GM21737 (cell line): Measurements from ENCODE around the gene PPP1R9B.

Experiments
- ATAC-seq: cut with Tn5 transposase; IDR thresholded peaks from one replicate; pipeline ENCODE4 v1.9.1; 2021; ENCODE audit warnings: mild to moderate bottlenecking, moderate library complexity; ENCODE audit not compliant: unreplicated experiment

PPP1R9B gene

DNA sequence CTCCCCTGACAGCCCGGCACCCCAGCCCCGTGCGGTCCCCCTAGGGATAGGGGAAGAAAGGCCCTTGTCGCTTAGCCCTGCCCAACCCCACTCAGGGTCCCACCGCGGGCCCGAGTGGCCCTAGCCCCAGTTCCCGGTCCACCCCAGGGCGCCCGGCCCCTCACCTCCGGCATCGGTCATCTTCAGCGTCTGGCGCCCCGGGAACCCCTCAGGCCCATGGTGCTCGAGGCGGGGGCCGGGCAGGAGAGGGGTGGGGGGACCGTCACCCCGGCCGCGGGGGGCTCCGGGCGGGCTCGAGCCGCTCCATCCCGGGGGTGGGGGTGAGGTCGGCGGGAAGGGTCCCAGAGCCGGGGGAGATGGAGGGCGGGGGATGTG lies 21.1 kb downstream of the PPP1R9B start:
- ATAC-seq = no peak

DNA sequence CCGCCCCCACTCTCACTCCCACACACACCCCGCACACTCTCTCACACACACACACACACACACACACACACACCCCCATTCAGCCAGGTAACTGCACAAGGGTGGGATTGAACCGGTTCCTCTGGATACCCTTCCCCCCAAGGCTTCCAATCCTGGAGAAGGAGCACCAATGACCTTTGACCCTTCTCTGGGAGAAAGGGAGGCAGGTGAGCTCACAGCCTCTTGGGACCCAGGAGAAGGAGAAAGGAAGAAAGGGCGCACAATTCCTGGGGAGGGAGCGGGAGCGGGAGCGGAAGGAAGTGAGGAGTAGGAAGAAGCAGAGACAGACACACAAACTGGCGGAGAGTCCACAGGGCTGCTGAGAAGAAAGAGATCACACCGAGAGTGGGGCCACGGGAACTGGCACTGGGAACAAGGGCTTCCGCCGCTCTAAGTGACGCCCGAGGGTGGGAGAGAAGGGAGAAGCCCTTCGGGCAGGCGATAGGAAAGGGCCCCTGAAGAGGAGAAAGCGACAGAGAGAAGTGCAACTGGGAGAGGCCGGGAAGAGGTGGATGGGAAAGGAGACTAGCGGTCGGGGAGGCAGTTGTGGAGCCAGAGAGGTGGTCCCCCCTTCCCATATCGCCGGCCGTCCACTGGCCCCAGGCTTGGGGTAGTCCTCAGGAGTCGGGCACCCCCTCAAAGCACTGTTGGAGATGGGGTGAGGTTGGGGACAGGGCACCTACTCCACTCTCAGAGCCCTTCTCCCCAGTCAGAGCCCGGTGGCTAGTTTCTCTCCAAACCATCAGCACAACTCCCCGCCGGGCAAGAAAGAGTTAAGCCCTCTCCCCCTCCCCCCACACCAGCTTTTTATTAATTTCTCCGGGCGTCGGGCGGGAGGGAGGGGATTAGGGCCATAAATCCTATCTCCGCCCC lies 21.8 kb downstream of the PPP1R9B start:
- ATAC-seq = no peak

DNA sequence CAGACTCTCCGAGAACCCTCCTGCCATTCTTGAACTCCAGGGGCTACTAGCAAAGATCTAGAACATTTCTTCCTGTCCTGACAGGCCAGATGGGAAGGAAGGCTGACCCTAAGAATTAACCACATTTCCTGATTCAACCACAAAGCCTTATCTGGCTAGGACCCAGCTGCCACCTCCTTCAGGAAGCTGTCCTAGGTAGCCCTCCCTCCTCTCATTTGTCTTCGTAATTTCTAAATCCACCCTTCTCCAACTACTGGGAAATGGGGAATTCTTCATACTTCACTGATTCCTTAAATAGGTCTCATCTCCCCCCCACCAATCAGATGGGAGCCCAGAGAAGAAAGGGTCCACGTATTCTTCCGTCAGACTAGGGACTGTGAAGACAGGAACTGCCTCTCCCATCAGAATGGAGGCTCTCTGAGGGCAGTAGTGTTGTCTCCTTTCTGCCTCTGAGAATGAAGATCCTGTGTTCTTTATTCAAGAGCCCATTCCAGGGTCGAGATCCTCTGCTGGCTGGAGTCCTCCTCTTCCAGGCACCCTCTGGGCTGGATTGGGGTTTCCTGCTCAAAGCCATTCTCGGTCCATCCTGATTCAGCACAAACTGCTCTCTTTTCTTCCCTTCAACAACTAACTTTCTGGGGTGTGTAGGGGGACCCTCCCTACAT lies 22.6 kb downstream of the PPP1R9B start:
- no peak for ATAC-seq

DNA sequence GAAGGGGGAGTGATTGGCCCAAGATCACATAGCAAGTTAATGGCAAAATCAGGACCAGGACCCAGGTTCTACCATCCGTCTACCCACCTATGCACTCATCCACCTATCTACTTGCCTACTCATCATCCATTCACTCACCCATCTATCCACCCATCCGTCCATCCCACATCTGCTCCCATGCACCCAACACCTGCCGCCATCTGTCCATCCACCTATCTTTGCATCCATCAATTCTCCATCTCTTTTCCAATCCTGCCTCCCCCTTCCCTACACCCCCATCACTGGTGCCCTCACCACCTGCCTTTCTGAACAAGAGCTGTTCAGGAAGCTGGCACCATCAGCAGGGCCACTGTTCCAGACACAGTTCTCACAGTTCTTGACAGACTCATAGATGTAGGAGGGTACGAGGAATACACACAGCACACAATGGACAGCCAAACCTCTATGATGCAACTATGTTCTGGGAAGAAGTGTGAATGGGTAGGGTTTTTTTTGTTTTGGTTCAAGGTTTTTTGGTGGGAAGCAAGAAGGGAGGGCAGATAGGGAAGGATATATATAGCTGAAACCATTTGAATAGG lies 25.0 kb downstream of the PPP1R9B start:
- no peak for ATAC-seq

DNA sequence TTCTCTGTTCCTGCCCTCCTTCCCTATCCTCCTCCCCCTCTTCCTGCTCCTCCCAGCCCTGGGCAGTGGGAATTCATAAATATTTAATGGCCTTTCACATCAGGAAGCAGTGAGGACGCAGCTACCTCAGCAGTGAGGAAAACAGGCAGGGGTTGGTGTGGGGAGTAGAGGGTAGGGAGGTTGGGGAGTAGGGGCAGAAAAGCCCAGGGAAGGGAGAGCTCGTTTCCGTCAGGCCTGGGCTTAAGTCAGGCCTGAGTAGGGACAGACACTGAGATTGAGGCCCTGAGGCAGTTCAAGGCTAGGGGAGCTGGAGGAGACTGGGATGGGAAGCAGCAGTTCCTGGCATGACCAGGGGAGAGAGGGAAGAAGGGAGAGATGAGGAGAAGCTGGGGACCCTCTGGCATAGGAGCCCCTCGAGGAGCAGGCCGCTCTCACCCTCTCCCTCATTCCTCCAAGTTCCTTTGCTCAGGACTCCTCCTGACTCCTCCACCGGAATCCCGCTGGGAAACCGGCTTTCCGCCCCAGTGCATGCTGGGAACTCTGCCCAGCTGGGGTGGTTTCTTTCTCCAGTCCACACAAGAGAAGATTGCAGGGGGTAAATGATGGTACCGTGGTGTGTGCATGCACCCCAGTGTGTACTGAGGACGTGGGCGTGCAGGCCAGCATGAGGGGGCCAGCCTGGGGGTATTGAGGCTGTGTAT lies 26.7 kb downstream of the PPP1R9B start:
- ATAC-seq = no peak

DNA sequence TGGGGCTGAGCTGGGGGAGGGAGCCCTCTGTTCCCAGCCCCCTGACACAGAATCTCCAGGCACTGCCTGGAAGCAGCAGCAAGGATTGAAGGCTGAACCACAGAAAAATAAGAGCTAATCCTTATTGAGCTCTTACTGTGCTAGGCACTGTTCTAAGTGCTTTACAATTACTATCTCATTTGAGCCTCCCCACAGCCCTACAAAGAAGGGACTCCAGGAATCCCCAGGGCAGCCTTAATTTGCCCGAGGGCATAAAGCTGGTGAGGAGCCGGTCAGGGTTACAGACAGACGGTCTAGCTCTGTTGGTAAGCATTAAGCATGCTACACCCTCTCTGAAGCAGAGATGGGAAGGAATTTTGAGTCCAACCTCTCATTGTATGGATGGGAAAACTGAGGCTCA lies 27.5 kb downstream of the PPP1R9B start:
- ATAC-seq = no peak

DNA sequence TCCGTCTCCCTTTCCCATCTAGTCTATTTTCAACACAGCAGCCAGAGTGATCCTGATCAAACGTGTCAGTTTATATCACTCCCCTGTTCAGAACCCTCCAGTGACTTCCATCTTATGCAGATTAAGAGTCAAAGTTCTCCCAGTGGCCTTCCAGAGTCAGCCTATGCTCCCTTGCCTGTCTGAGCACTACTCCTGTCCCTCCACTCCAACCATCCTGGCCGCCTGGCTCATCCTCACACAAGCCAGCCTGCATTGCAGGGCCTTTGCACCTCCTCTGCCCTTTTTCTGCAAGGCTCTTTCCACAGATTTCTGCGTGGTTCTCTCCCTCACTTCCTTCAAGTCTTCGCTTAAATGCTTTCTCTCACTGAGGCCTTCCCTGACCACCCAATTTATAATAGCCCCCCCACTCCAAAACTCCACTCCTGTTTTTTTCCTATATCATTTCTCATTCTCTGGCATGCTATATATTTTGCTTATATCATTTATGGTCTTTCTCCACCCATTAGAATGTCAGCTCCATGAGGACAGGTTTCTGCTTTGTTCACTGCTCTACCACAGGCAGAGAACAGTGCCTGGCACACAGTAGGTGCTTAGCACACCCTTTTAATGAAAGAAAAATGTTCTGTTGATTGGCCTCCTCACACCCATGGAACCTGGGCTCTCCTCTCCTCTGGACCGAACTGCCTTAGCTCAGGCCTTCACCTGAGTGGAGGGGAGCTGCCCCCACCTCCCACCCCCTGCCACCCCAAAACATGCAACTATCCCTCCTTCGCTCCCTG lies 29.8 kb downstream of the PPP1R9B start:
- no peak for ATAC-seq

DNA sequence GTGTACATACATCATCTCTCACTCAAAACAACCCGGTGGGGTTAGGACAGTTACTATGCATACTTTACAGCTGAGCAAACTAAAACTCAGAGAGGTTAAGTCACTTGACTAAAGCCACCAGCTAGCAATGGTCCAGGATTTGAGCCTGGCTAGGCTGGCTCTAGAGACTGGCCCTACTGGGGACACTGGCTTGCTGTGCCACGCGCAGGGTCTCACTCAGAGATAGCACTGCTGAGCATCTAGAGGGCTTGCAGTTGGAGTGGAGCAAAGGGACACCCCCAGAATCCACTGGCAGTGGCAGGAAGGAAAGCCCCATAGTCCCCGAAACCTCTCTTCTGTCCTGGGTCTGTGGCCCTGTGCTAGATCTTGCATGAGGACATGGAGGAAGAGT lies 31.7 kb downstream of the PPP1R9B start:
- ATAC-seq = no peak

DNA sequence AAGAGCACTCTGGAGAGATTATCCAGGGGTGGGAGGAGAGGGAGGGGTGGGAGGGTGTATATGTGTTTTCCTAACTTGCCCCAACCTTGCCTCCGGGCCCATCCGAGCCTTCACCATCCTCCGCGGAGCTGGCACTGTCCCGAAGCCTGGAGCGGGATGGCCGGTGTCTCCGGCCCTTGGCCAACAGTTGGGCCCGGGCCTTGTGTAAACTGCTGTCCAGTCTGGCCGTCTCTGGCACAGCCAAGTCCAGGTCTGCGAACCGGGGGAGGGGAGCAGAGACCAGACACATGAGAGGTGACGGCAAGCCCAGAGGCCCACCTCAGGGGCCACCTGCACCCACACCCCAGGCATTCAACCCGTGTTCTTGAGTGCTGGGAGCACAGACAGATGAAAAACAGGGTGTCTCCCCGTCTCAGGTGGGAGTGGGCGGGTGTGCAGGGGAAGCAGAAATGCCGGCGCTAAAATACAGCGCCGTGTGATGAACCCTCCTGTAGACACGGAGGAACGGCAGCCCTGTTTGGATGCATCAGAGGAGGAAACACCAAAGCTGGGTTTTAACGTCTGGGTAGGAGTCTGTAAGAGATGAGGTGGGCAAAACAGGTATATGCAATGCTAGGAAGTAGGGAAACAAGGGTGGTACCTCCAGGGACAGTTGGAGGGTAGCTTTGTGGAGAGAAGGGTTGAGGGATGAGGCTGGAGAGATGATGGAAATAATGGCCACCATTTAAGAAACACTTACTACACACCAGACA lies 32.2 kb downstream of the PPP1R9B start:
- ATAC-seq = no peak

DNA sequence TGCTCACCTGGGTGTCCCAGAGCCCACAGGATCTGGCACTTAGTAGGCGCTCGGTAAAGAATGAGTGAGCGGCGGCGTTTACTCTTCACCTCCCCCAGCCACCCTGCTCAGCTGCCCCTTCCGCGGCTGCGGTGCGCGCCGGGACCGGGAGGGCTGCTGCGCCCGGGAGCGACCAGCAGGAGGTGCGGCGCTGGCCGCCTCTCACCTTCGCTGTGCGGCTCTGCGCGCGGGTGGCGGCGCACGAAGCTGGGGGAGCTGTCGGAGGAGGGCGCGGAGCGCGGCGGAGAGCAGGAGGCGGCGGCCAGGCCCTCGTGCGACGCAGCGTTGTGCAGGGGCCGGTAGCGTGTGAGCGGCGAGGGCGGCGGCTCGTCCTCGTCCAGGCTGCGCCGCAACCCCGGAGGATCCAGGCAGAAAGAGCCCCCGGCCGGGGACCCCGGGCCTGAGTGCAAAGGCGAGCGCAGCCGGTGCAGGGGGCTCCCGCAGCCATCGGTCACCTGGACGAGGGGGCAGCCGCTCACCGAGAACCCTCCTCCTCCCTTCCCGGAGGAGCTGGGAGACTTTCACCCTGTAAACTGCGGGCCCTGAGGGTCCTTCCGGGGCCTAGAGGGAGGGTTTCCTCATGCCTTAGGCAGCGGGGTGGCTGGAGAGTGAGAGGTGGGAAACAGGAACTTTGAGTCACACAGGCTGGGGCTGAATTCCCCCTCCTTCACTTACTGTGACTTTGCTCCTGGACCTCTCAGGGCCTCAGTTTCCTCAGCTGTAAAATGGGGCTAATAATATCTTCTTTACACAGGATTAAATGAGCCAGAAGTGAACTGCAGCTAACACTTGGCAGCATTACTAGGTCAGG lies 33.0 kb downstream of the PPP1R9B start:
- no peak for ATAC-seq

DNA sequence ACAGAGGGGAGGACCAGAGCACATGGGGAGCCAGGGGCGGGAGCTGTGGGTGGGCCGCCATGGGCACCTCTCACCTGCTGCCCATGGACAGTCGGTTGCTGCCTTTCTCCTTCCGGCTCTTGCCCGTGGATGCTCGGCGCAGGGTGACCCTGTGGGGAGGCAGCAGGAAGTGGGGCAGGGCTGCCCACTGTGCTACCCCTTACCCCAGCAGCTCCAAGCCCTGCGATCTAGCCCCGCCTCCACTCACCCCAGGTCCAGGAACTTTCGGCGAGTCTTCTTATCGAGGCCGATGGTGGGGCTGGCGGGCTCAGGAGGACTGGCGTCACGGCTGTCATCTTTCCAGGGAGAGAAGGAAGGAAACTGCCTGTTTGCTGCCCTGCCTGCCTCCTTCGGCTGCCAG lies 34.7 kb downstream of the PPP1R9B start:
- no peak for ATAC-seq

DNA sequence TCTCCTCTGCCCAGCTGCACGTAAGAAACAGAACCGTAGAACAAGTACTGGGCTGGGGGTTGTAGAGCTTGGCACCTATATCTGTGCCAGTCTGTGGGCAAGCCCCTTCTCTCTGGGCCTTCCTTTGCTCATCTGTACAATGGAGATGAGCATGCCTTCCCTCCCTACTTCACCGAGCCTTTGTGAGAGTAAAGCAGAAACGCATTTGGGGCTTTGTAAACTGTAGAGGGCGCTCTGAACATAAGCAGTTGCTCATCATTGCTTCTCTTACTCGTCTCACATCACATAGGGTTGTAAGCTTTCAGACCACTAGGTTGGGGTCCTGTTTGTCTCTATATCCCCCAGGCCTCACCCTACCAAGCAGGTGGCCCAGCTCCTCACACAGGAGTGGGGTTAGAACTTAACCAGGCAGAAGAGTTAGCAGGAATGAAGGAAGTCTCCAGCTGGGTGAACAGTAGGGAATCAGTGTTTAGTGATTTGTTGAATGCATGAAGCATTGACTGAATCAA lies 35.6 kb downstream of the PPP1R9B start:
- no peak for ATAC-seq

DNA sequence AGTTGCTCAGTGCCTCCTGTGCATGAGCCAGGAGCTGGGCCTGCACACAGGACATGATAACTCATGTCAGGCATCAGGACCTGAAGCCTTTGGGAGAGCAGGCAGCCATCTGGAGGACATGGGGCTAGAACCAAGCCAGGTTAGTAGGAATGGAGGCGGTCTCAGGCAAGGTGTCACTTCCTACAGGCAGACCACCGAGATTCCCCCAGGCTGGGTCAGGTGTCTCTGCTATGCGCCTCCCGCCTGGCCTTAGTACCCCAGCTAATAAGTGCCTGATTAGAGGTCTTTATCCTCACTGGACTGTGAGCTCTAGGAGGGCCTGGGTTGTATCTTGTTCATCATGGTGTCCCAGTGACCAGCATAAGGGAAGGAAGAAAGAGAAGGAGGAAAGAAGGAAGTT lies 36.1 kb downstream of the PPP1R9B start:
- no peak for ATAC-seq

DNA sequence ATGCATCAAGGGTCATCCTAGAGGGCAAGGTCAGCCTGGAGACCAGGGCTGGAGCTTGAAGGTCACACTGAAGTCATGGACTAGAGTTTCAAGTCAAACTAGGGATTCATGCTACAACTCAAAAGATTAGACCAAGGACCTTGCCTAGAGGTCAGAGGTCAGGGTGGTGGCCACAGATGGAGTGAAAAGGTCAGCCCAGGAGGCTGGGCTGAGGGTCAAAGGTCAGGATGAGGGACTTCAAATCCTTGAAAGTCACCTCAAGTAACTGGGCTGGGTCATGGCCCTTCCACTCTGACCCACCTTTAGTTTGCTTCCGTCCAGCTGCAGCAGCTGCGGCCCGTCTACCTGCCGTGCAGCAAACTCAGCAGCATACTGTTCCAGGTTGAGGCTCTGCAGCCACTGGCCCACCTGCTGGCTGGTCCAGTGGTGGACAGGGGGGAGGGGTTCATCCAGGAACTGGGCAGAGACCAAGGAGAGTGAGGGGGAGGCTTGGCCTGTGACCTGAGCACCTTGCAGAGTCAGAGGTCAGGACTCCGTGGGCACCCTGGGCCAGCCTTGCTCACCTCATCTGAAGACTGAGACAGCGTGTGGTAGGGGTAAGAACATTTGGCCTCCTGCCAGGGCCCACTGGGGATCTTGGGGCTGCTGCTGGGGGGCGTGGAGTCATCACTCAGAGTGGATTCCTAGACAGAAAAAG lies 36.7 kb downstream of the PPP1R9B start:
- ATAC-seq = no peak

DNA sequence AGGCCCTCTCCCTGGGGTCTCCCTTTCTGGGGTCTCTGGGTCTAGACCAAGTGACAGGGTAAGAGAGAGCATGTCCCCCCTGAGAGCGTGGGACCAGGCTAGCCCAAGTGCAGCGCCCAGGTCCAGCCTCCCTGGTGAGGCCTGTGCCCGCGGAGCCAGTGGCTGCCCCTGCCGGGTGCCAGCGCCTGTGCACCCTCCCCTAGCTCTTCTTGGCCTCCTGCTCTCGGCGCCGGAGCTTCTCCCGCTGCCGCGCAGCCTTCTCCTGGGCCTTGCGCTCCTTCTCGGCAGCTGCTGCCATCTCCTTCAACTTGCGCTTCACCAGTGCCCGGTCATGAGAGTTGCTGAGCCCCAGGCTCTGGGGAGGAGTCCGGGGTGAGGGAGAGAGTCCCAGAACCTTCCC lies 37.8 kb downstream of the PPP1R9B start:
- ATAC-seq = no peak

DNA sequence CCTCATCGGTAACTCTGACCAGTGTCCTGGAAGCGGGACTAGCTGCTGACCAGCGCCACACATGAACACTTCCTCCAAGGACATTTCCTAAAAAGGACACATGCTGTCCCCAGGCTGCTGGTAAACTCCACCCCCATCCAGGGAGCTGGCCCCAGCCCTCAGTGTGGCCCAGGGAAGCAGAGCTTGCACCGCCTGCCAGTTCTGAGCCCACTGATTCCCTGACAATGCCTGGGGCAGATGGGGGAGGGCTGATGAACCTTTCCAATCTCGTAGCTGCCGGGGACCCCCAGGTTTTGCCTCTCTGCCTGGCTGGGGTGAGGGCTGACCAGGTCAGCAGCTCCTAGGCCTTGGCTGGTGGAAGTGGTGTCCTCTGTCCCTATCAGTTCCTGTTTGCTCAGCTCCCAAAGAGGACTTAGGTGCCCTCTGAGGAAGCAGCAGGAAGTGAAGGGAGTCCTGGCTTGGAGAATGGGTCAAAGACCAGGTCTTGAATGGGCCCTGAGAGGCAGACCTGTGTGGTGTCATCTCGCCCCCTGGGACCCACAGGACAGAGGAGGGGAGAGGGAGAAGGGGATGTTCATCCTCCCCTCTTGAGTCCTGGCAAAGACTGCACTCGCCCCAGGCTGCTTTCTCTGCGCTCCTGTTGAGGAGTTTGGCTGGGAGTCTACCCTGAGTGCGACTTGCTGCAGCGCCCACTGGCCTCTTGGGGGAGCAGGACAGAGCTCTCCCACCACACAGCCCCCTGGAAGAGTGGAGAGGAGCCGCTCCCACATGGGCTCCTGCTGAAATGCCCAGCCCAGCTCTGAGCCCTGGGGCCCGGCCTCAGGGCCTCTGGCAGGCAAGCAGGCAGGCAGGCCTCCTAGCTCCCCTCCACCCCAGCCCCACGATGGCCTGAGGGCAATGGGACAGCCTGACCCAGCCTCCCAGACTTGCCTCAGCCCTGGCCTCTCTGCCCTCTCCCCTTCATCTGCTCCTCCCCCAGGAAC lies 38.5 kb downstream of the PPP1R9B start:
- no peak for ATAC-seq
